COLO829 (cell line): ENCODE results near the gene NHSL1.

Experiments
- DNase-seq: peaks from one replicate; pipeline ENCODE4 v3.0.0; 2012; ENCODE audit warnings: low spot score

NHSL1 gene, protein sequence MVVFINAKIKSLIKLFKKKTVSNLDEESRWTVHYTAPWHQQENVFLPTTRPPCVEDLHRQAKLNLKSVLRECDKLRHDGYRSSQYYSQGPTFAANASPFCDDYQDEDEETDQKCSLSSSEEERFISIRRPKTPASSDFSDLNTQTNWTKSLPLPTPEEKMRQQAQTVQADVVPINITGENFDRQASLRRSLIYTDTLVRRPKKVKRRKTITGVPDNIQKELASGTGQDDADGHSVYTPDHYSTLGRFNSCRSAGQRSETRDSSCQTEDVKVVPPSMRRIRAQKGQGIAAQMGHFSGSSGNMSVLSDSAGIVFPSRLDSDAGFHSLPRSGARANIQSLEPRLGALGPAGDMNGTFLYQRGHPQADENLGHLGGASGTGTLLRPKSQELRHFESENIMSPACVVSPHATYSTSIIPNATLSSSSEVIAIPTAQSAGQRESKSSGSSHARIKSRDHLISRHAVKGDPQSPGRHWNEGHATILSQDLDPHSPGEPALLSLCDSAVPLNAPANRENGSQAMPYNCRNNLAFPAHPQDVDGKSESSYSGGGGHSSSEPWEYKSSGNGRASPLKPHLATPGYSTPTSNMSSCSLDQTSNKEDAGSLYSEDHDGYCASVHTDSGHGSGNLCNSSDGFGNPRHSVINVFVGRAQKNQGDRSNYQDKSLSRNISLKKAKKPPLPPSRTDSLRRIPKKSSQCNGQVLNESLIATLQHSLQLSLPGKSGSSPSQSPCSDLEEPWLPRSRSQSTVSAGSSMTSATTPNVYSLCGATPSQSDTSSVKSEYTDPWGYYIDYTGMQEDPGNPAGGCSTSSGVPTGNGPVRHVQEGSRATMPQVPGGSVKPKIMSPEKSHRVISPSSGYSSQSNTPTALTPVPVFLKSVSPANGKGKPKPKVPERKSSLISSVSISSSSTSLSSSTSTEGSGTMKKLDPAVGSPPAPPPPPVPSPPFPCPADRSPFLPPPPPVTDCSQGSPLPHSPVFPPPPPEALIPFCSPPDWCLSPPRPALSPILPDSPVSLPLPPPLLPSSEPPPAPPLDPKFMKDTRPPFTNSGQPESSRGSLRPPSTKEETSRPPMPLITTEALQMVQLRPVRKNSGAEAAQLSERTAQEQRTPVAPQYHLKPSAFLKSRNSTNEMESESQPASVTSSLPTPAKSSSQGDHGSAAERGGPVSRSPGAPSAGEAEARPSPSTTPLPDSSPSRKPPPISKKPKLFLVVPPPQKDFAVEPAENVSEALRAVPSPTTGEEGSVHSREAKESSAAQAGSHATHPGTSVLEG (N-terminal part only)

DNA sequence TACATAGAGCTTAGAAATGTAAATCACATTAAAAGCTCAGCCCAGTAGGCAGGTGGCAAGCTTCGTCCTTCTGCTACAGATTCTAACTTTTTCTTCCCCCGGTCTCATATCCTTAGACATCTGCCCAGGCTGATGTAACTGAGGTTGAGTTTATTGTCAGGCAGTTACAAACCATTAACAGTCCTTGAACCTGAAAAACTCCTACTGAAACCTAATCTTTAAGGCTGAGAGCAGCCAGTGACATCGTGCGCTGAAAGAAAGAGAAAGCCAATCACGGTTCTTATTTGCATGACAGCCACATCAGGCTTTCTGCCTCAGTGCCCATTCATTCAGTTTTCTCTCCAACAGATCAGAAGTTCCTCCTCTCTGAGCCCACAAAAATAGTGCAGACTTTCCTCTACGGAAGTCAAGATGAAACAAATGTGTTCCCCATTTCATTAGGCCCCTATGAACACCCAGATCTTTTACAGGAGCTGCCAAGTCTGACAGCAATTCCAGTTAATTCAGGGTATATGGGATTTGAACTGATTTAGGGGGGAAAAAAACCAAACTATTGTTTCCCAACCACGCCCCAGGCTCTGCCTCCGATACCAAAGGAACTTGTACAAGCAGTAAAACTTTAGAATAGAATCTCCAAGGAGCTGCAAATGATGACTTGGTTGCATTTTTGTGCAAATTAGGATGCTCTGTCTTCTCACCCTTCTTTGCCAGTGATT is at the start of gene NHSL1:
TSS of gene NHSL1 (minus strand) at position 192 of the 716 bp plus-strand sequence. CDS start 204 bp downstream, outside the sequence.
- no peak for DNase-seq

DNA sequence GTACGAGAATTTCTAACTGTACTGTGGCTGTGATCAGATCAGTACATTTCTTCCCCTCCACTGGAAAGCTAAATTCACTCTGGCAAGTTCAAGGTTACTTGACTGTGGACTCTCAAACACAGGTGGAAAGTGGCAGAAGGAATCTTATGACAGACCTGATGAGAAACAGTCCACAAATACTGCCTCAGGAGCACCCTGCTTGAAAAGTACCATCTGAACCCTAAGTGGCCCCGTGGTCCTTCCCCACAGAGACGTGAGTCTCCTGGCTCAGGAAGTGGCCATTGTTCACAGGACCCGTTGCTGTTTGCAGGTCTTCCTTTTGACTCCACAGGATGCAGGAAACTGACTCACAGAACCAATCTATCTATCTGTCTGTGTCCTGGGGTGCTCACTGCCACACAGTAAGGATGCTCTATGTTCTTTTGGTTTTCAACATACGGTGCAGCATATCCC is 47.5 kb upstream of the NHSL1 start:
- DNase-seq = no peak

DNA sequence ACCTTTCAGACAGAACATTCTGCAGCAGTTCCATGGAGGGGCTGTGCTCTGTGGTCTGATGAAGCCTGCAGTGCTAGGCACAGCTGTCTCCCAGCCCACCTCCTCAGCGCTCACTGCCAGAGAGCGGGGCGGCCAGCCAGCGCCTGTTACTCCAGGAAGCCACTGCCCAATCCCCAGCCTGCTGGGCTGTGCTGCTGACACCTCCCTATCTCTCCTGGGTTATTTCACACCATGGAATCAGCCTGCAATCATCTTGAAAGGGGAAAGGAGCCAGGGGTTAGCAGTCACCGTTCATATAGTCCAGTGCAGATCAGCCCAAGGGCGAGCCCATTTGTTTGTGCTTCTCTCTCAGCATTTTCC is 46.3 kb upstream of the NHSL1 start:
- DNase-seq = no peak

- DNase-seq = no peak
Measured at GRCh38 chr6:138544501-138544900, 45.2 kb upstream of the NHSL1 start.

- DNase-seq = no peak
Measured at GRCh38 chr6:138543657-138544056, 44.4 kb upstream of the NHSL1 start.

DNA sequence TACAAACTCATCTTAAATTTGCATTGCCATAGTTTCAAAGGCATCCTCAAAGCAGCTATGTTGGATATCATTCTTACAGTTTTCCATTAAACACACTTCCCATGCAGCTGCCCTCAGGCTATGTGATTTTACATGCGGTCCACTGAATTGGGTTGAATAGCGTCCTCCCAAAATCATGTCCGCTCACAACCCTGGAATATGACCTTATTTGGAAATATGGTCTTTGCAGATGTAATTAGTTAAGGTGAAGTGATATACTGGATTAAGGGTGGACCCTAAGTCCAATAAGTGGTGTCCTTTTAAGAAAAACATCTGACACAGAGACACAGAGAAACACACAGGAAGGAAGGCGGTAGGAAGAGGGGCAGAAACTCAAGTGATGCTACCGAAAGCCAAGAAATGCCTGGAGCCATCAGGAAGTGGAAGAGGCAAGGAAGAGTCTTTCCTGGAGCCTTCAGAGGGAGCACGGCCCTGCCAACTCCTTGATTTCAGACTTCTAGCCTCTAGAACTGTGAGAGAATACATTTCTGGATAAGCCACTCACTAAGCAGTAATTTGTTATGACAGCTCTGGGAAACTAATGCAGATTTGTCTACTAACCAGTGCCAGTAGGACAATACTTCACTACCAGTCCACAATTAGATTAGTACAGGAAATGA is 42.7 kb upstream of the NHSL1 start:
- DNase-seq = no peak

DNA sequence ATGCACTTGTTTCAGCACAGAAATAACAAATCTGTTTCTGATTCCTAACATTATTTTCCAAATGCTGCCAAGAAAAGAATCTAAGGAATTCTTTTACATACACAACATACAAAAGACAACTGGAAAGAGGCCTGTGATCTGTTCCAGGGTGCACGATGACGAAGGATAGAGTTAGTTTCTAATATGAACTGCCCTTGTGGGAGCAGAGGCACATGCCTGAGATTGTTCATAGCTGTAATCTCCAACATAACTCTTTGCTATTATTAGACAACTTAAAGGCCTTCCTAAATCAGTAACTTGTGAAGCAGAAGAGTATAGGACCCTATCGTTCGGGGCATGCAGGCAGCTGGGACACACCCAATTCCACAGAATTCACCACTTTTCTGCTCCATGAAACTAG is 41.2 kb upstream of the NHSL1 start:
- no peak for DNase-seq

DNA sequence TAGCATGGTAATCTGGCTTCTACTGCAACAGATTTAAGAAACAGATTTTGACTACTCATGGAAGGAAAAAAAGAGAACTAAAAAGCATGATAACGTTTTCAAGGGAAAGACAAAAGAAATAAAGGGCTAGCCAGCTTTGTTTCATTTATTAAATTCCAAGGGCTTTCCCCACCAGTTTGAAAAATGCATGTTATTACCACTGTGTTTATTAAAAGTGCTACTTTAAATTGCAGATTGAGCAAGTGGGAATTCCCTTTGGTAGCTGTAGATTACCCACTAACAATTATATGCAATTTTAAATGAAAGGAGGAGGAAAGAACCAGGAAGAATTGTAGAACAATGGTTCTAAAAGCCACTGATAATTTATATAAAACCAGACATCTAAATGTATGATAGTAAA is 40.6 kb upstream of the NHSL1 start:
- no peak for DNase-seq

DNA sequence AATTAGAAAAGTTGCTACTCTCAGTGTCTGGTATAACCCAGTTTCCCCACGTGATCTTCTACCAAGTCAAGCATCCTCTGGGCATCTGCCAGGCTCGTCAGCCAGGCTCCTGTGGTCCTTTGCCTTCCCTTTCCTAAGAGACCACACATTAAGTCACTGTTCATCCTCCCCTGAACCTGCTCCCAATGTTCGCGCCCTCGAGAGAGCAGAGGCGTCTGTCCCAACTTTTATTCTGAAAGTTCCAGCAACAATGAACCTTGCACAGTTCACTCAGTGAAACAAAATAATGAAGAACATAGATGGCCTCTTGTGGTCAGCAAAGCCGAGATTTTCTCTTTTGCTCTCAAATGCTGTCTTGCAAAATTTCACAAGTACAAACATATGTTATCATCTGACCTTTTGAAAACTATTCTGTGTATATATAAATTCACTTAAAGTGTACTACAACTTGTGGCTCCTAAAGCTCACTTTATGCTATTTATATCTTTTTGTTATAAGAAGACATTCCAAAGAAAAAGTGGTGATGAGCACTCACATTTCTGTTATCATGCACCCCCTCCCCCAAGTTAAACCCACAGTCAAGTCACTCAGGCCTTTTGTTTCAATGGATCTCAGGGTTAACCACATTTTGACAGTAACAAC is 39.2 kb upstream of the NHSL1 start:
- DNase-seq = no peak

- no peak for DNase-seq
Measured at GRCh38 chr6:138537106-138537505, 37.8 kb upstream of the NHSL1 start.

DNA sequence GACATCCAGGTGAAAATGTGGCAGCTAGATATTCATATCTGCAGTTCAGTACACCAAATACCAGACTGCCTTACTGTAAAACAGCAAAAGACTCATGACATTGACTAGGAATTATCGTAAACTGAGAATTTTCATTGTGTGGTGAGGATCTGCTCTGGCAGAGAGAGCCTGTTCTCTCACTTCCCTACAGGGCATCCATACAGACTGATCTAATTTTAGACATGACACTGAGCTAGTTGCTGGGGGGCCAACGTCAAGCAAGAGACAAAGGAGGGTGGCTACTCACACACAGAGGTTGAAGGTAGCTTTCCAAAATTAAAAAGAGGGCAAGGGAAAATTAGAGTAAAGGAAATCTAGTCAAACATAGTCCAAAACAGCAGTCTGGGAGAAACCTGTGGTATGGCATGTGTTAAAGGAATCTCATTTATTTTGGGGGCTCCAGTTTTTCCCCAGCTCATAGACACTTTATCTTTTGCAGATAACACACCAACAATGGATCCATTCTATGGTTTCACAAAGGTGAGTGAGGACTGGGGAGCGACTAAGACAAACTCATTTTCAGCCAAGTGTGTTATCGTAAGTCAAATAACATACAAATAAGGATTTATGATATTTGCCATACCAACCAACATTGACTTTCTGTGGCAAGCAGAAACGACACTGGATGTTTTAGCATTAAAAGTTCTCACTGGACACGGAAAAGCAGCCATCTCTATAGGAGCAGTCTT is 36.6 kb upstream of the NHSL1 start:
- DNase-seq = no peak

- no peak for DNase-seq
Measured at GRCh38 chr6:138533667-138534066, 34.4 kb upstream of the NHSL1 start.

DNA sequence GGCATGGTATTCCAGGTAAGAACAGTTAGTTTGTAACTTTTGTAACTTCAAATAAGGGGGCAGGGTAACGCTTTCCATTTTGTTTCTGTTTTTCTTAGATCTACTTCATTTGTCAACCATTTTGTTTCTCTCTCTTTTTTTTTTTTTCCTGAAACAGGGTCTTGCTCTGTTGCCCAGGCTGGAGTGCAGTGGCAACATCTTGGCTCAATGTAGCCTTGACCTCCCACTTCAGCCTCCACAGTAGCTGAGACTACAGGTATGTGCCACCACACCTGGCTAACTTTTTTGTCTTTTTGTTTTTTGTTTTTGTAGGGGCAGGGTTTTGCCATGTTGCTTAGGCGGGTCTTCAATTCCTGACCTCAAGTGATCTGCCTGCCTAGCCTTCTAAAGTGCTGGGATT is 32.1 kb upstream of the NHSL1 start:
- DNase-seq = no peak

DNA sequence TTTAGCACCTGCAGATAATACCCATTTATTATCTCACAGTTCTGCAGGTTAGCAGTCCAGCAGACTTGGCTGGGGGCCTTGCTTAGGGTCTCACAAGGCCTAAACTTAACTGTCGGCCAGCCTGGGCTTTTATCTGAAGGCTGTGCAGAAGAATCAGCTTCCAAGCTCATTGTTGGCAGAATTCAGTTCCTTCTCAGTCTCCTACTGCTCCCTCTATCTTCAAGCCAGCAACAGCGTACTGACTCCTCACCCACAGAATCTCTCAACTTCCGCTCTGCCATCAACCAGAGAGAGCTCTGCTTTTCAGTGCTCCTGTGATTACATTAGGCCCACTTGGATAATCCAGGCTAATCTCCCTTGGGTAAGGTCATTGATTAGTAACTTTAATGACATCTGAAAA is 30.2 kb upstream of the NHSL1 start:
- DNase-seq = no peak

GRCh38 chr6:138528956-138529355 is 29.7 kb upstream of the NHSL1 start:
- DNase-seq = no peak

DNA sequence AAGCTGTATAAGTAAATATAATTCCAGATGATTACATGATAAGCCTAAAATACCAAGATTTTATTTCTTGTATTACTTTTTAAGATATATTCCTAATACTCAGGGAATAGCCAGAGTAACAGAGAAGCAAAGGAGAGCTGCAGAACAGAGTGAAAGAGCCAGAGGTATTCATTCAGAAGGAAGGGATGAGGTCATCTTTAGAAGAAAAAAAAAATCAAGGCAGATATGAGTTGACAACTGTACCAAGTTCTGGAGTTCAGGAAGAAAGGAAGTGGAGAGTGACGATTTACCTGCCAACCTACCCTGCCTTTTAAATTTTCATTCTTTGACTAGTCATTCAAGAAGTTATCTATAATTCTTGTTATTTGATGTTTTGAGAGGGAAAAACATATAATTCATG is 28.8 kb upstream of the NHSL1 start:
- no peak for DNase-seq

DNA sequence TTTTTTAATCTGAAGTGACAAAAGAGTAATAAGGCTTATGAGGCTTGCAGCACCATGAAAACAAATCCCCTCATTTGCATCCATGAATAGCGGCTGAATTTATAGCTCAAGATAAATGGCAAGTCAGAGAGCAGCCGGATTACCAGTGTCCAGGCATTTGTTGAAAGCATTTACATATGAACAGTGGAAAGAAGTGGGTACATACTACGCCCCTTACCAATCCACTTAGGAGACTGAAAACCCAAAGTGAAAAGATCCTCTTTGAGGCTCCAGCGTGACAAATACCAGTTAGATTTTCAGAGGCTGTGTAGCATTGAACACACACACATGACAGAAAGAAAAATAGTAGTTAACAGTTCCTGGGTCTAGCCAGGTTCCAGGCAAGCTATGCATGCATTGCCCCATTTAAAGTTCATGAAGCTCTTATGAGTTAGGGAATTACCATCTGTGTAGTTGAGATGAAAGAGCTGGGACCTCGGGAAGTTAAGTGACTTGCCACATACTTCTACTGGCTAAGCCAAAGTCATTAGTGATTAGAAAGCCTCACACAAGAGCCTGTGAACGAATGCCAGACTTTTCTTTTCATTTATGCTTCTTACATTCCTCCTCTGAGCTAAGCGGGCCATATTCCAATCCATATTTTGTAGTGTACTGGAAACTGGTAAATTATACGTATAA is 28.3 kb upstream of the NHSL1 start:
- DNase-seq = no peak

GRCh38 chr6:138526822-138527235 is 27.5 kb upstream of the NHSL1 start:
- peak; percentile 70 for DNase-seq

GRCh38 chr6:138525355-138525754 is 26.1 kb upstream of the NHSL1 start:
- DNase-seq = no peak
